HG02588 (cell line): Measurements from ENCODE around the gene METTL1.

ENCODE experiments used
- ATAC-seq: cut with Tn5 transposase; IDR thresholded peaks from one replicate; pipeline ENCODE4 v1.9.1; 2021; ENCODE audit warnings: mild to moderate bottlenecking, moderate library complexity; ENCODE audit not compliant: unreplicated experiment

The METTL1 gene

DNA sequence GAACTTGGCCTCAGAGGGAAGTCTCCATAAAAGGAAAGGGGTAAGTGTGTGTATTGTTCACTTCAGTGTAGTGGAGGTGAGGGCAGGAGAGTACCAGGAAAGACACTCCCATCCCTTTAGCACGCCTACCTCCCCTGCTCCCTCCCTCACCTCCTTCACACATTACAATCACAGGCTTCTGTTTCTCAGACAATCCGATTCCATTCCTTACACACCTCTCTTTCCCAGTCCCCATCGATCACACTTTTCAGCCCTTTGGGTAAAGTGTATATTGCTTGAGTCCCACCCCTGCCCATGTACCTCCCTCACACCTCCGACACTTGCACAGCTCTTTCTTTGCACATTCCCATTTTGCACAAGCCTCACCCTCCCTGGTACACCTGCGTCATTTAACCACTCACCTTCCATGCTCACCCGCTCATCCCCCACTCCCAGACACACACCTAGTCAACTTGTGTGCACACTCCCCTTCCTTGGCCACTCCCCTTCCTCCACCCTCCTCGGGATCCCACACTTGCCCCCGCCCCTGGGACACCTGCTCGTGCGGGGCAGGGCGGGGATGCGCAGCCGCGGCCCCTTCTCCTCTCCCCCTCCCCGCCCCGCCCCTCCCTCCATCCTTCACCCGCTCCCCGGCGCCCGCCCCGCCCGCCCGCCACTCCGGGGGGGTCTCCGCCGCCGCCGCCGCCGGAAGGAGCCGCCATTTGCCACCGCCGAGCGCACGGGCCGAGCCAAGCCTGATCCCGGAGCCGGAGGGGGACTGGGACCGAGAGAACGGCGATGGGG is 17.3 kb downstream of the METTL1 start, which contains the start of gene MARCHF9:
Gene MARCHF9, plus strand, starts transcription at position 693 of the 783 bp plus-strand sequence. CDS start 426 bp downstream, outside the sequence.
- ATAC-seq: no peak

GRCh38 chr12:57753756-57754337 is 18.1 kb downstream of the METTL1 start:
- ATAC-seq: no peak

- ATAC-seq: no peak
Observed at GRCh38 chr12:57752668-57753000, 19.3 kb downstream of the METTL1 start.

GRCh38 chr12:57751788-57752667 is 19.9 kb downstream of the METTL1 start, which contains the start of gene CDK4:
TSS of gene CDK4 (minus strand) at chr12:57752310. CDS start at chr12:57751717, 593 bp downstream.
- ATAC-seq: peak; percentile 68

DNA sequence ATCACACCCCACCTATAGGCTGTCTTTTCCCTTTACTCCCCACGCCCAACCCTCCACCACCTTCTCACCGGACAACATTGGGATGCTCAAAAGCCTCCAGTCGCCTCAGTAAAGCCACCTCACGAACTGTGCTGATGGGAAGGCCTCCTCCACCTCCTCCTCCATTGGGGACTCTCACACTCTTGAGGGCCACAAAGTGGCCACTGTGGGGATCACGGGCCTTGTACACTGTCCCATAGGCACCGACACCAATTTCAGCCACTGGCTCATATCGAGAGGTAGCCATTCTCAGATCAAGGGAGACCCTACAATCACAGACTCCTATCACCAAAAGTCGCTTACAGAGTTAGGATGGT is 20.5 kb downstream of the METTL1 start:
- ATAC-seq: no peak

DNA sequence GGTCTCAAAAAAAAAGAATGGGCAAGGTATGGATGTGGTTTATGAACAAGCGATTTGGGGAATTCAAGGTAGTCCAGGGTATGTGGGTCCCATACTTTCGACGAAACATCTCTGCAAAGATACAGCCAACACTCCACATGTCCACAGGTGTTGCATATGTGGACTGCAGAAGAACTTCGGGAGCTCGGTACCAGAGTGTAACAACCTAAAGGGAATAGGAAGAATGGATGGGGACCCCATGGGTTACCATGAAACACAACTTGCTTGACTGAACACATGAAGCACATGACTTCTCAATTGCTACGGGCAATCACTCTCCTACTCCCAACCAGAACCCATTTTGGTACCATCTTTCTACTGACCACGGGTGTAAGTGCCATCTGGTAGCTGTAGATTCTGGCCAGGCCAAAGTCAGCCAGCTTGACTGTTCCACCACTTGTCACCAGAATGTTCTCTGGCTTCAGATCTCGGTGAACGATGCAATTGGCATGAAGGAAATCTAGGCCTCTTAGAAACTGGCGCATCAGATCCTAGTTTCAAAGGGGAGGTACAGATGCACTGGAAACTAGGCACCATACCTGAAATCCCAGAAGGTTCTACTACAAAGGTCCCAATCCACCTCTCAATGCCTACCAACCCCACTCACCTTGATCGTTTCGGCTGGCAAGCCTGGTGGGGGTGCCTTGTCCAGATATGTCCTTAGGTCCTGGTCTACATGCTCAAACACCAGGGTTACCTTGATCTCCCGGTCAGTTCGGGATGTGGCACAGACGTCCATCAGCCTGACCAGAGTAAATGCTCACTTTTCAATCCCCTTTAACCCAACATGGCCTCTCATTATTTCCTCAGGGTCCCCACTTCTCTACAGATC is 21.1 kb downstream of the METTL1 start:
- ATAC-seq: no peak

GRCh38 chr12:57749061-57749460 is 22.8 kb downstream of the METTL1 start:
- no peak for ATAC-seq

- no peak for ATAC-seq
Observed at GRCh38 chr12:57746025-57746424, 25.9 kb downstream of the METTL1 start.

GRCh38 chr12:57745485-57745881 is 26.4 kb downstream of the METTL1 start:
- ATAC-seq: no peak

- peak; percentile 78 for ATAC-seq
Observed at GRCh38 chr12:57744777-57745484, 27.0 kb downstream of the METTL1 start, which contains the start of gene TSPAN31. TSS of gene TSPAN31 (plus strand) at chr12:57745039. CDS start at chr12:57745155, 116 bp downstream.

DNA sequence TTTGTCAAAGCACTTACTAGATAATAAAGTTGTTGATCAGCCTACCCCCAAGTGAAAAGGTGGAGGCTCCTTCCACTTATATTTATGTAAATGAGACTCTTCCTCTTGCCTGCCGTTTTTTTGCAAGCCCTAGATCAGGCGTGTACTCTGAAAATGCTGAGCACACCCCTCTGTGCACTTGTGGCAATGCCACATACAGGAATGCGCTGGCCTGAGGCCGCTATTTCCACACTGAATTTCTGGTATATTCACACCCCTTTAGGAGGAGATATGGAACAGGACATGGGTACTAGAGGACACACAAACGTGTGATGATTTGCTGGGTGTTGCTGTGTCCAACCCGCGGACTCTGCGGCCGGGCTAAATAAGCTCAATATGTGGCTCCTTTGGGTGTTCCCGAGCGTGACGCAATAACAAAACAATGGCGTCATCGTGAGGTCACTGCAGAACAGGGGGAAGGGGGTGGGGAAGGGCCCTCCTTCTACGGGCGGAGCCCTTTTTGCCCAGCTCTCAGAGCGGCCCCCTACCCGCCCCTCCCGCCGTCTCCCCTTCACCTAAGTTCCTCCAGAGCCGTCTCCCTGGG is 27.6 kb downstream of the METTL1 start:
- ATAC-seq: peak; percentile 32

GRCh38 chr12:57743769-57744168 is 28.1 kb downstream of the METTL1 start:
- no peak for ATAC-seq

GRCh38 chr12:57741844-57742738 is 29.8 kb downstream of the METTL1 start:
- peak; percentile 55 for ATAC-seq

- no peak for ATAC-seq
Observed at GRCh38 chr12:57741413-57741789, 30.5 kb downstream of the METTL1 start.

GRCh38 chr12:57740656-57741412 is 31.1 kb downstream of the METTL1 start:
- peak; percentile 34 for ATAC-seq

DNA sequence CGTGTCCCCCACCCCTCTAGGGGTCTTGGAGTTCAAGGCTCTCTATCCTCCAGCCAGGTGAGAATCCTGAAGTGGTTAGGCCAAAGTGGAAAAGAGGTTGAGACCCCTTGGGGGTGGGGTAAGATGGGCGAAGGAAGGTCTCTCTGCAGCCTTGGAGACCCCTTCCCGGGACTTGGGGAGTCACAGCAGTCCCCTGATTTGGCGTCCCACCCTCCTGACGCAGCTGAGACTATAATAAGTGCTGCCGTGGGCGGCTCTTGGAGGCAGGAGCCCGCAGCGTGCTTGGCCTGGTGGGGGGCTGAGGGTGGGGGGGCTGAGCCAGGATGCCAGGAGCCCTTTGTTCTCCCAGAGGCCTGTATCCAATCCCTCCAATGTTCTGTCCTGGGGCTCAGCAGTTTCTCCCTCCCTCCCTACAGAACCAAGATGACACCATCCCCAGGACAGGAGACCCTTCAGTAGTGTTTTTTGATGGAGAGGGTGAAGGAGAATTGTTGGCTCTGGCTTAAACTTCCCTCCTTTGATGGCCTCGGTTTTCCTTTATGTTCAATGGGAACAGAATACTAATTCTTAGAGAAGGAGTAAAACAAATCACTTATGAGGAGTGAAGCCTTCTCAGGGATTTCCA is 31.9 kb downstream of the METTL1 start:
- no peak for ATAC-seq

DNA sequence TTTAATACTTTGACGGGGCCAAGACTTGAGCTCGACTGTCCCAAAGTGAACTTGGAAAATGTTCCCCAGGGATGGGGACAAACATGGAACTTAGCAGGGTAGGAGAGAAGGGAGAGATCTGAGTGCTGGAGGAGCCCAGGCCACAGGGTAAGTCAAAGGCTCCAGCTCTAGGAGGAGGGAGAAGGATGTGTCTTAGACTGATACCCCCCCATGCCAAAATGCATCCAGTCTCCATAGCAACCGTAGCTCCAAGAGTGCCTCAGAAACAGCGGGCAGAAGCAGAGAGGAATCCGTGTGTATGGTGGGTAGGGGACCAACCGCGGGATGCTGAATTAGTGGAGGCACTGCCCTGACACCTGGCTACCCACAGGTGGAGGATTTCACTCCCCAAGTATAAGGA is 32.5 kb downstream of the METTL1 start:
- no peak for ATAC-seq
